Esophagus muscularis mucosa (tissue), 4 donors: Measurements from ENCODE around the gene UBE2G1. TPM values are rescaled to one million over a fixed set of nuclear protein-coding genes. Genes with fewer than 3 reads are reported as not detected.

Experiments used
- DNase-seq: peaks from one replicate; pipeline ENCODE4 v3.0.0-alpha.2; 2017; ENCODE audit errors: extremely low spot score
- H3K27ac ChIP-seq, 4 donors: fragments of 200-600 bp; sonication (generic); replicated peaks in 1 of 4; 1 replicate in 3 of 4; 2 replicates in 1 of 4; pipeline ENCODE4 v1.5.1; 2016 to 2019; ENCODE audit warnings: mild to moderate bottlenecking in 1 of 4
- H3K27me3 ChIP-seq, 4 donors: fragments of 200-600 bp; sonication (generic); one replicate each; pipeline versions ENCODE4 v1.5.1 to v1.6.0; 2016 to 2019
- H3K36me3 ChIP-seq, 4 donors: fragments of 200-600 bp; sonication (generic); one replicate each; pipeline ENCODE4 v1.5.1; 2016 to 2019
- H3K4me1 ChIP-seq, 4 donors: fragments of 200-600 bp; sonication (generic); one replicate each; pipeline ENCODE4 v1.5.1; 2016 to 2019
- H3K4me3 ChIP-seq, 4 donors: fragments of 200-600 bp; sonication (generic); 1 replicate in 2 of 4; 2 replicates in 2 of 4; pipeline ENCODE4 v1.5.1; 2016 to 2019; ENCODE audit warnings: mild to moderate bottlenecking in 4 of 4, moderate library complexity in 1 of 4
- H3K9me3 ChIP-seq, 4 donors: fragments of 200-600 bp; sonication (generic); 1 replicate in 3 of 4; 2 replicates in 1 of 4; pipeline ENCODE4 v1.5.1; 2016 to 2019
- EP300 ChIP-seq: sonication (generic); formaldehyde crosslinking; IDR thresholded peaks from one replicate; pipeline ENCODE4 v1.6.1; 2017; ENCODE audit warnings: antibody characterized with exemption
- POLR2A ChIP-seq: fragments of 450-650 bp; IDR thresholded peaks from one replicate; pipeline ENCODE4 v1.6.1; 2017; ENCODE audit warnings: antibody characterized with exemption, moderate library complexity, mild to moderate bottlenecking, low read depth
- POLR2AphosphoS5 ChIP-seq, 2 donors: sonication (generic); formaldehyde crosslinking; IDR thresholded peaks; one replicate each; pipeline ENCODE4 v1.6.1; 2017; ENCODE audit warnings: antibody characterized with exemption in 2 of 2
- WGBS: methylation state at CpG from one replicate; pipeline ENCODE4 v1.1.5; 2018; 5-methylcytosine and 5-hydroxymethylcytosine counted together
- intact Hi-C: fragments of 100-400 bp; cut with DNase I; formaldehyde crosslinking; loops from one replicate; pipeline ENCODE4 v1.15.1; 2023
- total RNA-seq, 4 donors: library from RNA; depleted of rRNA; stranded (reverse); fragments of >200 nt; gene quantifications; one replicate each; pipeline versions ENCODE4 v1.1.0 to v1.2.1, GENCODE V29; 2016
- TF ChIP-seq, protein P1 (sequence below), 3 experiments: fragments of 200-600 bp in 2 of 3; fragments of 450-650 bp in 1 of 3; sonication (generic) in 2 of 3; IDR thresholded peaks; one replicate each; pipeline ENCODE4 v1.5.1; 2017 to 2019; ENCODE audit warnings: antibody characterized with exemption in 3 of 3, mild to moderate bottlenecking in 2 of 3, moderate library complexity in 1 of 3

UBE2G1 gene
- total RNA-seq, 4 donors from 2014 or later = 53.7 to 84.3 (median 61.2) TPM

DNA sequence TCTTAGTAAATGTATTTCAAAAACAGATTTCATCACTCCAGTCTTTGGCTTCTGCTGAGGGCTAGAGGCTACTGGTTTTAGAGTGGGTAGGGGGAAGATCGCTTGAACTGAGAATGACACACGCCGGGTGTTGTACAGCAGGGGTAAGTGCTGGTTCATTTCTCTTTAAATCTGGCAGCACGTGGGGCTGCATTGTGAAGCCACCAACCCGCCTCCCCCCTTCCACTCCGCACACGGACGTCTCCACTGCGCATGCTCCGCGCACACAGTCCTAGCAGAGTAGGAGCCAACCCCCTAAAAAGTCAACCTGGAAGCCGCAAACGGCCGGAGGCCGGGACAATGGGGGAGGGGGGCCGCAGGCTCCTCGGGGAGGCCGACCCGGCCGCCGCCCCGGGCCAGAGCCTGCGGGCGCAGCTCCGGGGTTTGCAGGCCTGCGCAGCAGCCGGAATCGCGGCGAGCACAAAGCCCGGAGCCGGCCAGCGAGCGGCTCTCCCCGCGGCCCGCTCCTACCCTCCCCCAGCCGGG, 1.3 kb downstream of the UBE2G1 start:
- DNase-seq = peak; percentile 97
- peaks cover 0 to 4% (median 0%) of the 10 kb centered on the region in 4 donors for H3K27me3 ChIP-seq
- no peaks in the 10 kb centered on the region for H3K9me3 ChIP-seq
- H3K36me3 ChIP-seq = peaks cover 0 to 7% (median 4%) of the 10 kb centered on the region in 4 donors
- peak overlapping the region; percentile 85 to 100 (median 92) for H3K4me3 ChIP-seq
- intact Hi-C loops = no loop called here
- peaks cover 23 to 56% (median 54%) of the 10 kb centered on the region in 4 donors for H3K4me1 ChIP-seq
- WGBS = 0% methylated on average over 11 of the region's 38 CpGs
- TF ChIP-seq, protein P1, sequence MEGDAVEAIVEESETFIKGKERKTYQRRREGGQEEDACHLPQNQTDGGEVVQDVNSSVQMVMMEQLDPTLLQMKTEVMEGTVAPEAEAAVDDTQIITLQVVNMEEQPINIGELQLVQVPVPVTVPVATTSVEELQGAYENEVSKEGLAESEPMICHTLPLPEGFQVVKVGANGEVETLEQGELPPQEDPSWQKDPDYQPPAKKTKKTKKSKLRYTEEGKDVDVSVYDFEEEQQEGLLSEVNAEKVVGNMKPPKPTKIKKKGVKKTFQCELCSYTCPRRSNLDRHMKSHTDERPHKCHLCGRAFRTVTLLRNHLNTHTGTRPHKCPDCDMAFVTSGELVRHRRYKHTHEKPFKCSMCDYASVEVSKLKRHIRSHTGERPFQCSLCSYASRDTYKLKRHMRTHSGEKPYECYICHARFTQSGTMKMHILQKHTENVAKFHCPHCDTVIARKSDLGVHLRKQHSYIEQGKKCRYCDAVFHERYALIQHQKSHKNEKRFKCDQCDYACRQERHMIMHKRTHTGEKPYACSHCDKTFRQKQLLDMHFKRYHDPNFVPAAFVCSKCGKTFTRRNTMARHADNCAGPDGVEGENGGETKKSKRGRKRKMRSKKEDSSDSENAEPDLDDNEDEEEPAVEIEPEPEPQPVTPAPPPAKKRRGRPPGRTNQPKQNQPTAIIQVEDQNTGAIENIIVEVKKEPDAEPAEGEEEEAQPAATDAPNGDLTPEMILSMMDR (IDR thresholded peaks at IDR 0.05) = no peak
- no peak for TF ChIP-seq EP300
- TF ChIP-seq POLR2A = peak; percentile 38
- peak; percentile 79 to 87 for TF ChIP-seq POLR2AphosphoS5 (IDR thresholded peaks at IDR 0.05)
- peak overlapping the region; percentile 97 to 99 (median 98) for H3K27ac ChIP-seq

DNA sequence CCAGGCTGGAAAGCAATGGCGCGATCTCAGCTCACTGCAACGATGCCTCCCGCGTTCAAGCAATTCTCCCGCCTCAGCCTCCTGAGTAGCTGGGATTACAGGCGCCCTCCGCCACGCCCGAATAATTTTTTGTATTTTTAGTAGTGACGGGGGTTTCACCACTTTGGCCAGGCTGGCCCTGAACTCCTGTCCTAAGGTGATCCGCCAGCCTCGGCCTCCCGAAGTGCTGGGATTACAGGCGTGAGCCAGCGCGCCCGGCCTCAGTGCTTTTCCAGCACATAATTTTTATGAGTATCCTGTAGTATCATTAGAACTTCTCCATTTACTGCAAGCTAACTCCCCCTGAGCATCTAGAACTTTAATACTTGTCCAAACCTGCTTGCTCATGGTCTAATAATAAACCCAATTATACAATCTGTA, 1.8 kb downstream of the UBE2G1 start:
- H3K36me3 ChIP-seq = peaks cover 0 to 7% (median 4%) of the 10 kb centered on the region in 4 donors
- H3K27ac ChIP-seq = peak overlapping the region; percentile 97 to 99 (median 98)
- intact Hi-C loops = loop anchor here (5.0 kb wide), 2 partner anchors 47 to 162 kb away; no protein-coding TSS in a partner anchor
- TF ChIP-seq, protein P1 (IDR thresholded peaks at IDR 0.05) = no peak
- TF ChIP-seq POLR2A = no peak
- no peak for TF ChIP-seq EP300
- no peak for TF ChIP-seq POLR2AphosphoS5 (IDR thresholded peaks at IDR 0.05)
- H3K9me3 ChIP-seq = no peaks in the 10 kb centered on the region
- DNase-seq = no peak
- H3K27me3 ChIP-seq = peaks cover 0 to 4% (median 0%) of the 10 kb centered on the region in 4 donors
- 52% methylated on average over 18 of the region's 18 CpGs for WGBS
- H3K4me3 ChIP-seq = peak overlapping the region; percentile 85 to 100 (median 92)
- peaks cover 24 to 61% (median 60%) of the 10 kb centered on the region in 4 donors for H3K4me1 ChIP-seq

DNA sequence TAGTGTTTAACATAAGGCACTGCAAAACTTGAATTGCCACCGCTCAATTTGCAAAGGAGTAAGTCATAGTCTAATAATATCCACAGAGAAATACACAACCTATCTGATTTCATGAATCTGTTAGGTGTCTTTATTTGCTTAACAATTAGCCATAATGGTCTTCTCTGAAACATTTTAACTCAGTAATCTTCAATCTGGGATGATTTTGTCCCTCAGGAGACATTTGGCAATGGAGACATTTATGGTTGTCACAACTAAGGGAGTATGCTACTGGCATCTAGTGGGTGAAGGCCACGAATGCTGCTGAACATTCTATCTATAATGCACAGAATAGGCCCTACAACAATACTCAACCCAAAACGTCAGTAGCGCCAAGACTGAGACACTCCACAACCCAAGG, 4.3 kb downstream of the UBE2G1 start:
- H3K27ac ChIP-seq = peak overlapping the region in 3 of 4 donors; percentile 37 to 99 (median 98)
- WGBS = 54% methylated on average over 4 of the region's 4 CpGs
- intact Hi-C loops = loop anchor here (5.0 kb wide), 2 partner anchors 45 to 160 kb away; no protein-coding TSS in a partner anchor
- H3K9me3 ChIP-seq = no peaks in the 10 kb centered on the region
- H3K4me3 ChIP-seq = no peak overlapping the region
- peaks cover 0 to 4% (median 0%) of the 10 kb centered on the region in 4 donors for H3K27me3 ChIP-seq
- DNase-seq = no peak
- peaks cover 0 to 7% (median 4%) of the 10 kb centered on the region in 4 donors for H3K36me3 ChIP-seq
- no peak for TF ChIP-seq POLR2A
- TF ChIP-seq, protein P1 (IDR thresholded peaks at IDR 0.05) = peak in 1 of 3 experiments; percentile 27
- no peak for TF ChIP-seq POLR2AphosphoS5 (IDR thresholded peaks at IDR 0.05)
- no peak for TF ChIP-seq EP300
- peaks cover 38 to 84% (median 81%) of the 10 kb centered on the region in 4 donors for H3K4me1 ChIP-seq

DNA sequence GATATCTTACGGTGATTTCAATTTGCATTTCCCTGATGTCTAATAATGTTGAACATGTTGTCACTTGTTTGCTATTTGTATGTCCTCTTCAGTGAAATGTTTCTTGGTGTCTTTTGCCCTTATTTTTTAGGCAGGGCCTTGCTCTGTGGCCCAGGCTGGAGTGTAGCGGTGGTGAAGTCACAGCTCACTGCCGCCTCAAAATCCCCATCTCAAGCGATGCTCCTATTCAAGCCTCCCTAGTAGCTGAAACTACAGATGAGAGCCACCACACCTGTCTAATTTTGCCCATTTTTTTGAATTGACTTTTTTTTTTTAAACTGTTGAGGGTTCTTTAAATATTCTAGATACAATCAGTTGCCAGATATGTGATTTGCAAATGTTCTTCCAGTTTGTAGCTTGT, 8.3 kb downstream of the UBE2G1 start:
- H3K4me1 ChIP-seq = peaks cover 44 to 92% (median 87%) of the 10 kb centered on the region in 4 donors
- WGBS = 96% methylated on average over 4 of the region's 4 CpGs
- DNase-seq = no peak
- no peaks in the 10 kb centered on the region for H3K9me3 ChIP-seq
- peaks cover 0 to 7% (median 4%) of the 10 kb centered on the region in 4 donors for H3K36me3 ChIP-seq
- no peak overlapping the region for H3K27ac ChIP-seq
- intact Hi-C loops = no loop called here
- no peaks in the 10 kb centered on the region for H3K27me3 ChIP-seq
- no peak overlapping the region for H3K4me3 ChIP-seq
- no peak for TF ChIP-seq POLR2A

DNA sequence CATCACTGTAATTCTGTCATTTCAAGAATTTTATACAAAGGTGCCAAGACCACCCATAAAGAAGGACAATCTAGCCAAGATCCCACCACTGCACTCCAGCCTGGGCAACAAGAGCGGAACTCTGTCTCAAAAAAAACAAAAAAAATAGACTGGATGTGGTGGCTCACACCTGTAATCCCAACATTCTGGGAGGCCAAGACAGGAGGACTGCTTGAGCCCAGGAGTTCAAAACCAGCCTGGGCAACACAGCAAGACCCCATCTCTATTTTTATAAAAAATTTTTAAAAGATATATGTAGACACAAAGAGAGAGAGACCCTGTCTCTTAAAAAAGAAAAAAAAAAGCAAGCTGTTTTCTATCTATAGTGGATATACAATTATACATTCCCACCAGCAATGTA, 8.8 kb downstream of the UBE2G1 start:
- H3K27me3 ChIP-seq = no peaks in the 10 kb centered on the region
- WGBS = 94% methylated on average over 1 of the region's 1 CpG
- no peak for DNase-seq
- H3K4me3 ChIP-seq = no peak overlapping the region
- no peak for TF ChIP-seq EP300
- no peak for TF ChIP-seq POLR2AphosphoS5 (IDR thresholded peaks at IDR 0.05)
- TF ChIP-seq, protein P1 (IDR thresholded peaks at IDR 0.05) = no peak
- no peak for TF ChIP-seq POLR2A
- H3K36me3 ChIP-seq = peaks cover 0 to 7% (median 2%) of the 10 kb centered on the region in 4 donors
- no peak overlapping the region for H3K27ac ChIP-seq
- H3K4me1 ChIP-seq = peaks cover 39 to 92% (median 85%) of the 10 kb centered on the region in 4 donors
- intact Hi-C loops = no loop called here
- H3K9me3 ChIP-seq = no peaks in the 10 kb centered on the region
